B cell (primary cell): Measurements from ENCODE around the gene TREH. TPM values are rescaled to one million over a fixed set of nuclear protein-coding genes. Genes with fewer than 3 reads are reported as not detected.

ENCODE experiments used
- ATAC-seq: fragments of 200-7000 bp; cut with Tn5 transposase; one replicate; pipeline ENCODE4 v1.10.0; 2021; ENCODE audit warnings: low read depth, mild to moderate bottlenecking, moderate number of reproducible peaks, moderate library complexity
- CTCF ChIA-PET: fragments of 350-600 bp; sonication (Branson Sonifier 250); formaldehyde crosslinking; loops from one replicate; lab custom pipeline; 2021; ENCODE audit warnings: antibody characterized with exemption, inconsistent platforms; lab: Charles Lee
- POLR2A ChIA-PET: fragments of 350-600 bp; sonication (Branson Sonifier 250); formaldehyde crosslinking; loops from one replicate; lab custom pipeline; 2021; ENCODE audit warnings: antibody characterized with exemption; lab: Charles Lee
- DNase-seq: peaks from one replicate; pipeline ENCODE4 v3.0.0; 2013
- H2AFZ ChIP-seq: 2 replicates; pipeline ENCODE4 v1.6.1; 2012; ENCODE audit warnings: mild to moderate bottlenecking, low read depth, low read length; ENCODE audit not compliant: insufficient read depth, poor library complexity, severe bottlenecking
- H3K27ac ChIP-seq, 2 donors: 1 replicate in 1 of 2; 2 replicates in 1 of 2; pipeline ENCODE4 v1.5.1; 2012 to 2013; ENCODE audit warnings: low read length in 2 of 2, mild to moderate bottlenecking in 2 of 2, moderate library complexity in 1 of 2
- H3K27me3 ChIP-seq, 4 experiments: fragments of 200-600 bp in 1 of 4; sonication (generic) in 1 of 4; replicated peaks in 1 of 4; 1 replicate in 2 of 4; 2 replicates in 2 of 4; pipeline versions ENCODE4 v1.6.1 to v1.7.0; 2013 to 2016; ENCODE audit warnings: low read length in 3 of 4, mild to moderate bottlenecking in 2 of 4, mixed read lengths in 1 of 4, moderate library complexity in 1 of 4; ENCODE audit not compliant: insufficient read depth in 4 of 4, control insufficient read depth in 3 of 4; ENCODE audit errors: control extremely low read depth in 1 of 4
- H3K36me3 ChIP-seq, 2 experiments: replicated peaks in 1 of 2; 1 replicate in 1 of 2; 2 replicates in 1 of 2; pipeline versions ENCODE4 v1.6.1 to v1.7.1; 2013; ENCODE audit warnings: low read length in 1 of 2; ENCODE audit not compliant: insufficient read depth in 2 of 2, control insufficient read depth in 1 of 2; ENCODE audit errors: control extremely low read depth in 1 of 2, extremely low read depth in 1 of 2
- H3K4me1 ChIP-seq, 2 donors: fragments of 200-600 bp in 1 of 2; sonication (generic) in 1 of 2; 1 replicate in 1 of 2; 2 replicates in 1 of 2; pipeline versions ENCODE4 v1.5.1 to v1.6.1; 2013 to 2017; ENCODE audit warnings: low read length in 2 of 2; ENCODE audit not compliant: control insufficient read depth in 2 of 2, insufficient read depth in 2 of 2
- H3K4me2 ChIP-seq: replicated peaks from 2 replicates; pipeline ENCODE3; 2012; ENCODE audit warnings: mild to moderate bottlenecking, low read depth, low read length; ENCODE audit not compliant: poor library complexity, severe bottlenecking
- H3K4me3 ChIP-seq, 5 experiments: fragments of 200-600 bp in 1 of 5; sonication (generic) in 1 of 5; 1 replicate in 3 of 5; 2 replicates in 2 of 5; pipeline versions ENCODE4 v1.5.1 to v1.7.0; 2011 to 2016; ENCODE audit warnings: low read length in 4 of 5, mild to moderate bottlenecking in 4 of 5, low read depth in 2 of 5, control low read depth in 1 of 5, moderate library complexity in 1 of 5; ENCODE audit not compliant: insufficient read depth in 1 of 5; ENCODE audit errors: control extremely low read depth in 1 of 5, extremely low read depth in 1 of 5
- H3K79me2 ChIP-seq: fragments of 200-600 bp; sonication (generic); one replicate; pipeline ENCODE4 v1.6.0; 2016; ENCODE audit warnings: low read length; ENCODE audit not compliant: control insufficient read depth, insufficient read depth
- H3K9ac ChIP-seq: fragments of 200-600 bp; sonication (generic); 2 replicates; pipeline ENCODE4 v1.6.1; 2017; ENCODE audit warnings: mild to moderate bottlenecking, low read length, moderate library complexity
- H3K9me3 ChIP-seq, 3 donors: one replicate each; pipeline versions ENCODE4 v1.6.1 to v1.7.1; 2013; ENCODE audit warnings: low read length in 2 of 3; ENCODE audit not compliant: control insufficient read depth in 2 of 3, insufficient read depth in 1 of 3; ENCODE audit errors: control extremely low read depth in 1 of 3
- H4K20me1 ChIP-seq: 2 replicates; pipeline ENCODE4 v1.6.0; 2012; ENCODE audit warnings: mild to moderate bottlenecking, low read length; ENCODE audit not compliant: insufficient read depth, control insufficient read depth, poor library complexity, severe bottlenecking
- H3K27ac Mint-ChIP-seq: one replicate; pipeline ENCODE4 v1.8.0; 2021; ENCODE audit warnings: mixed read lengths
- H3K27me3 Mint-ChIP-seq: one replicate; pipeline ENCODE4 v1.8.0; 2021; ENCODE audit warnings: mixed read lengths
- H3K4me1 Mint-ChIP-seq: one replicate; pipeline ENCODE4 v1.8.0; 2021; ENCODE audit warnings: mixed read lengths
- H3K4me3 Mint-ChIP-seq: one replicate; pipeline ENCODE4 v1.8.0; 2021; ENCODE audit warnings: mixed read lengths
- H3K9me3 Mint-ChIP-seq: one replicate; pipeline ENCODE4 v1.8.0; 2022; ENCODE audit warnings: mixed read lengths; ENCODE audit not compliant: insufficient read depth
- EZH2 ChIP-seq: IDR thresholded peaks from 2 replicates; pipeline ENCODE4 v1.6.1; 2012; ENCODE audit warnings: borderline replicate concordance, low read depth, mild to moderate bottlenecking, moderate library complexity, low read length; ENCODE audit not compliant: insufficient read depth, poor library complexity, severe bottlenecking
- WGBS: methylation state at CpG from one replicate; pipeline ENCODE4 v1.1.5; 2013; ENCODE audit warnings: missing lambda C conversion rate; ENCODE audit not compliant: insufficient coverage; 5-methylcytosine and 5-hydroxymethylcytosine counted together
- intact Hi-C: fragments of 100-400 bp; cut with micrococcal nuclease; formaldehyde crosslinking; loops from one replicate; pipeline ENCODE4 v1.10.0; 2022
- polyA plus RNA-seq: library from polyadenylated mRNA; depleted of rRNA; stranded (reverse); fragments of >200 nt; gene quantifications from 2 replicates; pipeline ENCODE4 v1.2.3, GENCODE V29; 2012
- total RNA-seq, 2 donors: library from RNA; stranded (reverse); fragments of 120-200 nt in 1 of 2; gene quantifications; 1 replicate in 1 of 2; 2 replicates in 1 of 2; pipeline versions ENCODE4 v1.2.3 to v1.2.4, GENCODE V29; 2013 to 2022
- TF ChIP-seq, protein P1 (sequence below): fragments of 200-600 bp; IDR thresholded peaks from one replicate; pipeline ENCODE4 v1.8.0; 2022; ENCODE audit warnings: antibody characterized with exemption, mild to moderate bottlenecking

The TREH gene
- total and polyA plus RNA-seq, 2 donors (not counting 1 experiment from before 2014, with no cell fraction given), result not detected

DNA sequence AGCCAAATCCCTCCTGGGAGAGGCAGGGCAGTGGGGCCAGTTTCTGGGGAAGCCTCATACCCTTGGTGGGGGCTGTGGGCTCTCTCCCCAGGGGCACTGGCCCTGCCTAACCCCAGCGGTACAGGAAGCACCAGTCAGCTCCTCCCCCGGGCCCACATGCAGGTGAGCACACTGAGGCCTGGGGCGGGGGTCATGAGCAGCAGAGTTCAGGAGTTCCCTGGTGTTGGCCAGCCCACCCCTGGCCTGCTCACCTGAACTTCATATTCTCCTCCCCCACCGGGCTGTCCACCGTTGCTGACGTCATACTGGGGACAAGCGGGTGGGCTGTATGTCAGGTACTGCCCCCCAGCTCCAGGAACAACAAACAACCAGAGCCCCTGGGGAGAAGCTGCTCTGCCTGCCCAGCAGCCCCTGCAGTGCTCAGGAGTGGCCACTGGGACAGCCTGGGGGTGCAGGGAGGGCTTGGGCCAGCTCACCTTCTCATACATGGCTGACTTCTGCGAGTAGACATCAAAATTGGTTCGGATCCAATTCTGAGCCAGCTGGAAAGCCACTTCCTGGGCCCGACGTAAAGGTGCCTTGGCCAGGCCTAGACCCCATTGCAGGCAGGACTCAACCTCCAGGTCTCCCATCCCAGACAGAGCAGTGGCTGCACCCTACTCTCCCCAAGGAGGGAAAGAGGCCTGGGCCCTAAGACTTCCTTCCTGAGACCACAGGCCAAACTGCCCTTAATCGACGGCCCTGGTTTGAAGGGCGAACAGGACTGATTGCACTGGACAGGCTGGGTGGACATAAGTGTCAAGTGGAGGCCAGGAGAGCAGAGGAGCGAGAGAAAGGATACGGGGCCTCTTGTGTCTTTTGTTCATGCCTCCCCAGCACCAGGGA lies 20.8 kb downstream of the TREH start:
- no peak for ATAC-seq
- H3K9me3 ChIP-seq, result peaks cover 0 to 4% (median 0%) of the 10 kb centered on the region in 3 donors
- H3K4me3 ChIP-seq, result no peak overlapping the region
- Mint-ChIP-seq H3K9me3 (no peaks in the 10 kb centered on the region), H3K27me3 (peaks cover 6% of the 10 kb centered on the region), H3K27ac (no peak overlapping the region), H3K4me1 (peaks cover 4% of the 10 kb centered on the region), H3K4me3 (no peak overlapping the region)
- H3K9ac ChIP-seq, result no peak overlapping the region
- no peaks in the 10 kb centered on the region for H3K79me2 ChIP-seq
- intact Hi-C loops, result loop anchor here (1.0 kb wide), 2 partner anchors 298 to 513 kb away; partner anchors contain the start of gene UPK2
- TF ChIP-seq EZH2, result no peak
- TF ChIP-seq, protein P1, sequence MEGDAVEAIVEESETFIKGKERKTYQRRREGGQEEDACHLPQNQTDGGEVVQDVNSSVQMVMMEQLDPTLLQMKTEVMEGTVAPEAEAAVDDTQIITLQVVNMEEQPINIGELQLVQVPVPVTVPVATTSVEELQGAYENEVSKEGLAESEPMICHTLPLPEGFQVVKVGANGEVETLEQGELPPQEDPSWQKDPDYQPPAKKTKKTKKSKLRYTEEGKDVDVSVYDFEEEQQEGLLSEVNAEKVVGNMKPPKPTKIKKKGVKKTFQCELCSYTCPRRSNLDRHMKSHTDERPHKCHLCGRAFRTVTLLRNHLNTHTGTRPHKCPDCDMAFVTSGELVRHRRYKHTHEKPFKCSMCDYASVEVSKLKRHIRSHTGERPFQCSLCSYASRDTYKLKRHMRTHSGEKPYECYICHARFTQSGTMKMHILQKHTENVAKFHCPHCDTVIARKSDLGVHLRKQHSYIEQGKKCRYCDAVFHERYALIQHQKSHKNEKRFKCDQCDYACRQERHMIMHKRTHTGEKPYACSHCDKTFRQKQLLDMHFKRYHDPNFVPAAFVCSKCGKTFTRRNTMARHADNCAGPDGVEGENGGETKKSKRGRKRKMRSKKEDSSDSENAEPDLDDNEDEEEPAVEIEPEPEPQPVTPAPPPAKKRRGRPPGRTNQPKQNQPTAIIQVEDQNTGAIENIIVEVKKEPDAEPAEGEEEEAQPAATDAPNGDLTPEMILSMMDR, result no peak
- CTCF ChIA-PET, result interaction anchor here (0.6 to 1.8 kb wide), 6 partner anchors 8 to 330 kb away, joined by 3 to 5 read pairs (median 4); partner anchors contain the start of gene TREH
- peak overlapping the region; percentile 62 for H2AFZ ChIP-seq
- no peaks in the 10 kb centered on the region for H3K36me3 ChIP-seq
- peak; percentile 18 for DNase-seq
- POLR2A ChIA-PET, result interaction anchor here (0.6 kb wide), 1 partner anchor 251 kb away, joined by 5 read pairs; no protein-coding TSS in a partner anchor
- no peaks in the 10 kb centered on the region for H4K20me1 ChIP-seq
- H3K4me1 ChIP-seq, result peaks cover 4 to 10% of the 10 kb centered on the region in 2 donors
- peaks cover 0 to 14% (median 0%) of the 10 kb centered on the region in 4 experiments for H3K27me3 ChIP-seq
- peak overlapping the region; percentile 62 for H3K4me2 ChIP-seq
- WGBS, result 53% methylated on average over 12 of the region's 16 CpGs
- no peak overlapping the region for H3K27ac ChIP-seq
